SK-N-SH treated with all-trans-retinoic acid at 6 μM for 48 hours (cell line): ENCODE measurements around the gene RFNG.

ENCODE experiments used
- ATAC-seq: fragments of 200-7000 bp; cut with Tn5 transposase; 3 replicates; pipeline ENCODE4 v1.9.1; 2020; ENCODE audit warnings: mild to moderate bottlenecking, moderate library complexity
- ARNTL ChIP-seq: fragments of 450-650 bp; formaldehyde crosslinking; IDR thresholded peaks from 2 replicates; pipeline ENCODE4 v1.5.0; 2020; ENCODE audit warnings: low read depth, mild to moderate bottlenecking, moderate library complexity, borderline replicate concordance
- BACH2 ChIP-seq: fragments of 250-450 bp; sonication (Bioruptor Pico); IDR thresholded peaks from 2 replicates; pipeline ENCODE4 v1.9.0; 2021; ENCODE audit warnings: mild to moderate bottlenecking, borderline replicate concordance
- CSDC2 ChIP-seq: fragments of 250-450 bp; sonication (Bioruptor Pico); IDR thresholded peaks from 2 replicates; pipeline ENCODE4 v1.5.0; 2020; ENCODE audit warnings: mild to moderate bottlenecking, moderate library complexity
- CSRNP3 ChIP-seq: fragments of 250-450 bp; sonication (Bioruptor Pico); IDR thresholded peaks from 2 replicates; pipeline ENCODE4 v1.5.1; 2021; ENCODE audit warnings: mild to moderate bottlenecking, moderate library complexity
- ESRRG ChIP-seq: fragments of 250-450 bp; sonication (Bioruptor Pico); IDR thresholded peaks from 2 replicates; pipeline ENCODE4 v1.6.1; 2021; ENCODE audit warnings: mild to moderate bottlenecking
- ISL1 ChIP-seq: fragments of 250-450 bp; sonication (Bioruptor Pico); IDR thresholded peaks from 2 replicates; pipeline ENCODE4 v2.1.2; 2022; ENCODE audit warnings: mild to moderate bottlenecking, moderate library complexity
- OSR1 ChIP-seq: fragments of 250-450 bp; sonication (Bioruptor Pico); IDR thresholded peaks from 2 replicates; pipeline ENCODE4 v1.8.0; 2022; ENCODE audit warnings: moderate library complexity, mild to moderate bottlenecking, inconsistent platforms
- PPARA ChIP-seq: fragments of 250-450 bp; sonication (Bioruptor Pico); IDR thresholded peaks from 2 replicates; pipeline ENCODE4 v1.5.0; 2020; ENCODE audit warnings: mild to moderate bottlenecking, borderline replicate concordance
- RARB ChIP-seq: fragments of 250-450 bp; sonication (Bioruptor Pico); IDR thresholded peaks from 2 replicates; pipeline ENCODE4 v1.8.0; 2021; ENCODE audit warnings: mild to moderate bottlenecking, moderate library complexity
- SNAI2 ChIP-seq: fragments of 250-450 bp; sonication (Bioruptor Pico); IDR thresholded peaks from 2 replicates; pipeline ENCODE4 v1.5.0; 2020; ENCODE audit warnings: mild to moderate bottlenecking, moderate library complexity
- TCF4 ChIP-seq: fragments of 250-450 bp; sonication (Bioruptor Pico); IDR thresholded peaks from 2 replicates; pipeline ENCODE4 v1.8.0; 2021; ENCODE audit warnings: mild to moderate bottlenecking, moderate library complexity, borderline replicate concordance
- TSHZ2 ChIP-seq: fragments of 250-450 bp; sonication (Bioruptor Pico); IDR thresholded peaks from 2 replicates; pipeline ENCODE4 v1.5.0; 2020; ENCODE audit warnings: mild to moderate bottlenecking, moderate library complexity
- ZC3H10 ChIP-seq: fragments of 250-450 bp; sonication (Bioruptor Pico); IDR thresholded peaks from 2 replicates; pipeline ENCODE4 v1.5.1; 2021; ENCODE audit warnings: mild to moderate bottlenecking, moderate library complexity
- ZFP3 ChIP-seq: fragments of 250-450 bp; sonication (Bioruptor Pico); IDR thresholded peaks from 2 replicates; pipeline ENCODE4 v1.5.0; 2020; ENCODE audit warnings: mild to moderate bottlenecking, moderate library complexity
- ZFP30 ChIP-seq: fragments of 450-650 bp; formaldehyde crosslinking; IDR thresholded peaks from 2 replicates; pipeline ENCODE4 v1.5.0; 2022; ENCODE audit warnings: mild to moderate bottlenecking, moderate library complexity
- ZNF565 ChIP-seq: fragments of 450-650 bp; formaldehyde crosslinking; conservative IDR thresholded peaks from 2 replicates; pipeline ENCODE4 v1.5.0; 2020; ENCODE audit warnings: low read depth, mild to moderate bottlenecking, moderate library complexity
- ZNF70 ChIP-seq: fragments of 450-650 bp; formaldehyde crosslinking; IDR thresholded peaks from 2 replicates; pipeline ENCODE4 v1.5.0; 2020; ENCODE audit warnings: mild to moderate bottlenecking, moderate library complexity
- ZNF8 ChIP-seq: fragments of 450-650 bp; formaldehyde crosslinking; IDR thresholded peaks from 2 replicates; pipeline ENCODE4 v1.5.0; 2020; ENCODE audit warnings: mild to moderate bottlenecking, moderate library complexity
- TF ChIP-seq, protein P1 (sequence below): fragments of 250-450 bp; sonication (Bioruptor Pico); IDR thresholded peaks from 2 replicates; pipeline ENCODE4 v1.5.1; 2020; ENCODE audit warnings: low read depth, mild to moderate bottlenecking, moderate library complexity
- TF ChIP-seq, protein P2 (sequence below): fragments of 250-450 bp; sonication (Bioruptor Pico); IDR thresholded peaks from 2 replicates; pipeline ENCODE4 v1.8.0; 2021; ENCODE audit warnings: low read depth, mild to moderate bottlenecking, moderate library complexity, borderline replicate concordance
- TF ChIP-seq, protein P3 (sequence below): fragments of 250-450 bp; sonication (Bioruptor Pico); IDR thresholded peaks from 2 replicates; pipeline ENCODE4 v1.8.0; 2020; ENCODE audit warnings: mild to moderate bottlenecking, moderate library complexity, borderline replicate concordance

Gene RFNG

DNA sequence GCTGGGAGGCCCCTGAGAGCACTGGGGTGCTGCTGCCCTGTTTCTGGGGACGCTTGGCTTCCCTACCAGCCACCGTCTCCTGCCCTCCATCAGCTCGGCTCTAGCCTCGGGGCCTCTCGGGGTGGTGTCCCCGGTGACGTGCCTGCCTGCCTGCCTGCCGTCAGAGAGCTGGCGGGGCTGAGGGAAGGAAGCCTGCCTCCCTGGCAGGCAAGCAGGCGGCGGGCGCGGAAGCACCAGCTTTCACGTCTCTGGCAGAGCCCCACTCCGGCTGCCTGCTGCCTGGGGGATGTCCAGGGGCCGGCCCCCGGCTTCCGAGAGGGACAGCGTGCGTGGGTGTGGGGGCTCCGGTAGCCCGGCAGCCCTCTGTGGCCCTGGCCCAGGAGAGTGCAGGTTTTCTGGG is 38.3 kb downstream of the RFNG start:
- 0 out of 3 replicates have a peak, but pooled peaks have one; percentile 1 for ATAC-seq
- TF ChIP-seq, protein P1, sequence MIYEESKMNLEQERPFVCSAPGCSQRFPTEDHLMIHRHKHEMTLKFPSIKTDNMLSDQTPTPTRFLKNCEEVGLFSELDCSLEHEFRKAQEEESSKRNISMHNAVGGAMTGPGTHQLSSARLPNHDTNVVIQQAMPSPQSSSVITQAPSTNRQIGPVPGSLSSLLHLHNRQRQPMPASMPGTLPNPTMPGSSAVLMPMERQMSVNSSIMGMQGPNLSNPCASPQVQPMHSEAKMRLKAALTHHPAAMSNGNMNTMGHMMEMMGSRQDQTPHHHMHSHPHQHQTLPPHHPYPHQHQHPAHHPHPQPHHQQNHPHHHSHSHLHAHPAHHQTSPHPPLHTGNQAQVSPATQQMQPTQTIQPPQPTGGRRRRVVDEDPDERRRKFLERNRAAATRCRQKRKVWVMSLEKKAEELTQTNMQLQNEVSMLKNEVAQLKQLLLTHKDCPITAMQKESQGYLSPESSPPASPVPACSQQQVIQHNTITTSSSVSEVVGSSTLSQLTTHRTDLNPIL: no peak
- TF ChIP-seq ARNTL (CRISPR knock-in tag): no peak
- TF ChIP-seq PPARA (CRISPR knock-in tag): no peak
- TF ChIP-seq TSHZ2 (CRISPR knock-in tag): no peak
- TF ChIP-seq, protein P2, sequence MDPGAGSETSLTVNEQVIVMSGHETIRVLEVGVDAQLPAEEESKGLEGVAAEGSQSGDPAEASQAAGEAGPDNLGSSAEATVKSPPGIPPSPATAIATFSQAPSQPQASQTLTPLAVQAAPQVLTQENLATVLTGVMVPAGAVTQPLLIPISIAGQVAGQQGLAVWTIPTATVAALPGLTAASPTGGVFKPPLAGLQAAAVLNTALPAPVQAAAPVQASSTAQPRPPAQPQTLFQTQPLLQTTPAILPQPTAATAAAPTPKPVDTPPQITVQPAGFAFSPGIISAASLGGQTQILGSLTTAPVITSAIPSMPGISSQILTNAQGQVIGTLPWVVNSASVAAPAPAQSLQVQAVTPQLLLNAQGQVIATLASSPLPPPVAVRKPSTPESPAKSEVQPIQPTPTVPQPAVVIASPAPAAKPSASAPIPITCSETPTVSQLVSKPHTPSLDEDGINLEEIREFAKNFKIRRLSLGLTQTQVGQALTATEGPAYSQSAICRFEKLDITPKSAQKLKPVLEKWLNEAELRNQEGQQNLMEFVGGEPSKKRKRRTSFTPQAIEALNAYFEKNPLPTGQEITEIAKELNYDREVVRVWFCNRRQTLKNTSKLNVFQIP (CRISPR knock-in tag): no peak
- no peak for TF ChIP-seq ZC3H10 (CRISPR knock-in tag)
- TF ChIP-seq, all 23 proteins: peak for 0

- TF ChIP-seq CSDC2 (CRISPR knock-in tag): no peak
- TF ChIP-seq RARB (CRISPR knock-in tag): no peak
- no peak for TF ChIP-seq CSRNP3 (CRISPR knock-in tag)
- no peak for TF ChIP-seq ZNF70 (CRISPR knock-in tag)
- no peak for TF ChIP-seq ESRRG (CRISPR knock-in tag)
- TF ChIP-seq, protein P3, sequence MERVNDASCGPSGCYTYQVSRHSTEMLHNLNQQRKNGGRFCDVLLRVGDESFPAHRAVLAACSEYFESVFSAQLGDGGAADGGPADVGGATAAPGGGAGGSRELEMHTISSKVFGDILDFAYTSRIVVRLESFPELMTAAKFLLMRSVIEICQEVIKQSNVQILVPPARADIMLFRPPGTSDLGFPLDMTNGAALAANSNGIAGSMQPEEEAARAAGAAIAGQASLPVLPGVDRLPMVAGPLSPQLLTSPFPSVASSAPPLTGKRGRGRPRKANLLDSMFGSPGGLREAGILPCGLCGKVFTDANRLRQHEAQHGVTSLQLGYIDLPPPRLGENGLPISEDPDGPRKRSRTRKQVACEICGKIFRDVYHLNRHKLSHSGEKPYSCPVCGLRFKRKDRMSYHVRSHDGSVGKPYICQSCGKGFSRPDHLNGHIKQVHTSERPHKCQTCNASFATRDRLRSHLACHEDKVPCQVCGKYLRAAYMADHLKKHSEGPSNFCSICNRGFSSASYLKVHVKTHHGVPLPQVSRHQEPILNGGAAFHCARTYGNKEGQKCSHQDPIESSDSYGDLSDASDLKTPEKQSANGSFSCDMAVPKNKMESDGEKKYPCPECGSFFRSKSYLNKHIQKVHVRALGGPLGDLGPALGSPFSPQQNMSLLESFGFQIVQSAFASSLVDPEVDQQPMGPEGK (CRISPR knock-in tag): no peak
- TF ChIP-seq BACH2 (CRISPR knock-in tag): no peak
- no peak for TF ChIP-seq ARNTL (CRISPR knock-in tag)
- TF ChIP-seq ZC3H10 (CRISPR knock-in tag): no peak
- TF ChIP-seq ZNF8: no peak
- peak; percentile 2; the same call in 1 of the 3 replicates for ATAC-seq
Observed at GRCh38 chr17:82012640-82013295, 38.8 kb downstream of the RFNG start.

DNA sequence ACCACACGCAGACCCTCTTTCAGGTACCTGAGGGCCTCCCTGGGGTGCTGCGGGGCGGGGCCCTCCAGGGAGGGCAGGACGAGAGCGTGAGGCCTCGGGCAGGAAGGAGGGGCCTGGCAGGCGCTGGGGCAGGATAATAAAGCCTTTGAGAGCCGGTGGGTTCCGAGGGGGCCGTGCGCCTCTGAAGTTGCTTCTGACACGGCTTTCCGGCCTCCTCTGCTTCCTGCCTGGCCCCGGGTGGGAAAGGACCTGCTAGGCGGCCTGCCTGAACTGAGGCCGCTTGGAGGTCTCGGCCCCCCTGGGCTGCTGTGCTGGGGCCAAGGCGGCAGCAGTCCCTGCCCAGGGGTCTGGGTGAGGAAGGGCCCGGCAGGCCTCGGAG is 39.4 kb downstream of the RFNG start:
- ATAC-seq: no peak
- TF ChIP-seq, protein P2 (CRISPR knock-in tag): no peak
- TF ChIP-seq, protein P3 (CRISPR knock-in tag): no peak
- no peak for TF ChIP-seq TSHZ2 (CRISPR knock-in tag)
- TF ChIP-seq ZFP30 (CRISPR knock-in tag): no peak
- TF ChIP-seq ZFP3 (CRISPR knock-in tag): no peak
- no peak for TF ChIP-seq ESRRG (CRISPR knock-in tag)
- TF ChIP-seq ISL1 (CRISPR knock-in tag): no peak
- no peak for TF ChIP-seq TCF4 (CRISPR knock-in tag)
- TF ChIP-seq CSDC2 (CRISPR knock-in tag): no peak
- TF ChIP-seq RARB (CRISPR knock-in tag): no peak
- no peak for TF ChIP-seq OSR1 (CRISPR knock-in tag)
- no peak for TF ChIP-seq ZNF565 (CRISPR knock-in tag)
- no peak for TF ChIP-seq SNAI2
- TF ChIP-seq BACH2 (CRISPR knock-in tag): no peak
